Measurements from ENCODE around the gene PHRF1. TPM values are rescaled to one million over a fixed set of nuclear protein-coding genes. Genes with fewer than 3 reads are reported as not detected.

The PHRF1 gene
- total RNA-seq, 1 experiment from 2014 or later = 31.8 TPM

GRCh38 chr11:660681-661444, 84.6 kb downstream of the PHRF1 start:
- CTCF ChIA-PET = interaction anchor here (0.5 to 1.6 kb wide), 4 partner anchors 12 to 461 kb away, joined by 3 to 4 read pairs (median 4); no protein-coding TSS in a partner anchor
- no peak for DNase-seq (ENCODE audit: unreplicated experiment)
- POLR2A ChIA-PET = interaction anchor here (0.9 to 1.6 kb wide), 2 partner anchors 7 to 14 kb away, joined by 3 read pairs; no protein-coding TSS in a partner anchor
- no peak for TF ChIP-seq CTCF (IDR thresholded peaks at IDR 0.05; ENCODE audit: unreplicated experiment)
- Mint-ChIP-seq H3K27me3 (ENCODE audit: insufficient read depth, unreplicated experiment) (no peaks in the 10 kb centered on the region), H3K4me3 (ENCODE audit: unreplicated experiment) (no peak overlapping the region), H3K4me1 (ENCODE audit: insufficient read depth, unreplicated experiment) (no peaks in the 10 kb centered on the region), H3K36me3 (ENCODE audit: insufficient read depth, unreplicated experiment) (peaks cover 53% of the 10 kb centered on the region), H3K27ac (ENCODE audit: low read depth, unreplicated experiment) (no peak overlapping the region), H3K9me3 (ENCODE audit: unreplicated experiment) (no peaks in the 10 kb centered on the region)
- intact Hi-C loops (cut with micrococcal nuclease) = no loop called here
- BruUV-seq (replicated peaks) = no TSS peak

Small RNA genes lying within 50 kb of the gene (microRNA-seq; reads per million reads assigned to microRNA genes)
- gene MIR210 = 168 reads per million, percentile 76 among the genes with 10 or more reads in this experiment

Other genes starting within 250 kb of the PHRF1 start
- gene B4GALNT4, start 207.0 kb upstream of the PHRF1 start, total RNA-seq (2022) = 20.0 and 25.9 TPM in 2 replicates
- gene PKP3, start 182.3 kb upstream of the PHRF1 start, total RNA-seq (2022) = 129 and 177 TPM in 2 replicates
- gene SIGIRR, start 161.5 kb upstream of the PHRF1 start, total RNA-seq (2022) = 6.2 and 7.7 TPM in 2 replicates
- 7.2 and 9.4 TPM in 2 replicates for gene ANO9, start 134.5 kb upstream of the PHRF1 start, total RNA-seq (2022)
- 28.2 and 29.4 TPM in 2 replicates for gene PTDSS2, start 126.2 kb upstream of the PHRF1 start, total RNA-seq (2022)
- gene RNH1, start 69.2 kb upstream of the PHRF1 start, total RNA-seq (2022) = 288 TPM in 2 replicates
- 115 and 123 TPM in 2 replicates for gene HRAS, start 40.9 kb upstream of the PHRF1 start, total RNA-seq (2022)
- 0.54 and 0.75 TPM in 2 replicates for gene LRRC56, start 38.9 kb upstream of the PHRF1 start, total RNA-seq (2022)
- 6.1 and 8.0 TPM in 2 replicates for gene LMNTD2, start 15.7 kb upstream of the PHRF1 start, total RNA-seq (2022)
- 11.4 and 13.3 TPM in 2 replicates for gene RASSF7, start 15.5 kb upstream of the PHRF1 start, total RNA-seq (2022)
- 7.7 and 9.5 TPM in 2 replicates for gene IRF7, start 39.5 kb downstream of the PHRF1 start, total RNA-seq (2022)
- not detected in 2 replicates for gene CDHR5, start 48.5 kb downstream of the PHRF1 start, total RNA-seq (2022)
- not detected in 2 replicates for gene SCT, start 50.7 kb downstream of the PHRF1 start, total RNA-seq (2022)
- 0.44 and 1.3 TPM in 2 replicates for gene DRD4, start 60.8 kb downstream of the PHRF1 start, total RNA-seq (2022)
- gene DEAF1, start 118.8 kb downstream of the PHRF1 start, total RNA-seq (2022) = 46.8 and 54.1 TPM in 2 replicates
- 12.2 and 12.8 TPM in 2 replicates for gene TMEM80, start 119.3 kb downstream of the PHRF1 start, total RNA-seq (2022)
- gene EPS8L2, start 129.8 kb downstream of the PHRF1 start, total RNA-seq (2022) = 109 and 119 TPM in 2 replicates
- 93.8 and 137 TPM in 2 replicates for gene TALDO1, start 171.0 kb downstream of the PHRF1 start, total RNA-seq (2022)
- 54.6 and 67.7 TPM in 2 replicates for gene GATD1, start 201.0 kb downstream of the PHRF1 start, total RNA-seq (2022)
- gene CEND1, start 213.6 kb downstream of the PHRF1 start, total RNA-seq (2022) = not detected in 2 replicates
- 34.0 and 36.5 TPM in 2 replicates for gene SLC25A22, start 221.8 kb downstream of the PHRF1 start, total RNA-seq (2022)
- 15.8 and 22.1 TPM in 2 replicates for gene PIDD1, start 228.8 kb downstream of the PHRF1 start, total RNA-seq (2022)
- 1,886 and 2,142 TPM in 2 replicates for gene RPLP2, start 233.5 kb downstream of the PHRF1 start, total RNA-seq (2022)
- gene PNPLA2, start 242.4 kb downstream of the PHRF1 start, total RNA-seq (2022) = 100 and 112 TPM in 2 replicates